RPMI7951 (cell line): ENCODE data around the gene POMT2. TPM values are rescaled to one million over a fixed set of nuclear protein-coding genes. Genes with fewer than 3 reads are reported as not detected.
A peak's percentile ranks its signal among the peaks of the same experiment; 100 is the strongest.
"Not testable (repeated sequence)": the region's sequence is repeated elsewhere in the genome, so short reads cannot be mapped to it uniquely, and the experiment has no call there.

ENCODE experiments used
- DNase-seq: peaks from one replicate; pipeline ENCODE4 v3.0.0-alpha.2; 2012; ENCODE audit warnings: low read depth
- total RNA-seq: library from RNA; depleted of rRNA; stranded (reverse); fragments of >200 nt; shearing (Covaris generic); gene quantifications from 2 replicates; pipeline ENCODE4 v1.2.3, GENCODE V29; 2014; rRNA removed

The POMT2 gene, protein sequence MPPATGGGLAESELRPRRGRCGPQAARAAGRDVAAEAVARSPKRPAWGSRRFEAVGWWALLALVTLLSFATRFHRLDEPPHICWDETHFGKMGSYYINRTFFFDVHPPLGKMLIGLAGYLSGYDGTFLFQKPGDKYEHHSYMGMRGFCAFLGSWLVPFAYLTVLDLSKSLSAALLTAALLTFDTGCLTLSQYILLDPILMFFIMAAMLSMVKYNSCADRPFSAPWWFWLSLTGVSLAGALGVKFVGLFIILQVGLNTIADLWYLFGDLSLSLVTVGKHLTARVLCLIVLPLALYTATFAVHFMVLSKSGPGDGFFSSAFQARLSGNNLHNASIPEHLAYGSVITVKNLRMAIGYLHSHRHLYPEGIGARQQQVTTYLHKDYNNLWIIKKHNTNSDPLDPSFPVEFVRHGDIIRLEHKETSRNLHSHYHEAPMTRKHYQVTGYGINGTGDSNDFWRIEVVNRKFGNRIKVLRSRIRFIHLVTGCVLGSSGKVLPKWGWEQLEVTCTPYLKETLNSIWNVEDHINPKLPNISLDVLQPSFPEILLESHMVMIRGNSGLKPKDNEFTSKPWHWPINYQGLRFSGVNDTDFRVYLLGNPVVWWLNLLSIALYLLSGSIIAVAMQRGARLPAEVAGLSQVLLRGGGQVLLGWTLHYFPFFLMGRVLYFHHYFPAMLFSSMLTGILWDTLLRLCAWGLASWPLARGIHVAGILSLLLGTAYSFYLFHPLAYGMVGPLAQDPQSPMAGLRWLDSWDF
- 9.4 and 10.1 TPM in 2 replicates for total RNA-seq

DNA sequence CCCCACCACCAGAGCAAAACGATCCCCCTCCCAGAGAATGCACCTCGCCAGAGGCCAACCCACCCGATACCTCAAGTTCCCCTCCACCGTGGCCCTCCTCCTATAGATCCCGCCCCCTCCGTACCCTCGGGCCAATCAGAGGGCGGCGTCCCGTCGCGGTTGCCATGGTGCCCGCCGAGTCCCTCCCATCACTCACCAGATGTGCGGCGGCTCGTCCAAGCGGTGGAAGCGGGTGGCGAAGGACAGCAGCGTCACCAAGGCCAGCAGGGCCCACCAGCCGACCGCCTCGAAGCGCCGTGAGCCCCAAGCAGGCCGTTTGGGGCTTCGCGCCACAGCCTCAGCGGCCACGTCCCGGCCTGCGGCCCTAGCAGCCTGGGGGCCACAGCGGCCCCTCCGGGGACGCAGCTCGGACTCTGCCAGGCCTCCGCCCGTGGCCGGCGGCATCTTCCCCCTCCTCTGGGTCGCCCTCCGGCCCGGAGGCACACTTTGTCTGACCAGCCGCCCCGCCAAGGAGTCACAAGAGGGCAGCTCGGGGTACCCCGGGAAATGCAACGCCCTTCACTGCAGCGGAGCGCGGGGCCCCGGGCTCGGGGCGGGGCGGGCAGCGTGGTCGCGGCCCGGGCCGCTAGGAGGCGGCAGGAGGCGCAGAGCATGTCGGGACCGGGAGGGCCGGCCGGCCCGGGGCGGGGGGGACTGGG lies at the start of gene POMT2:
Gene POMT2 (minus strand): TSS at position 646 of the 698 bp plus-strand sequence. CDS start 202 bp downstream, at position 444.
- peak; percentile 88 for DNase-seq

DNA sequence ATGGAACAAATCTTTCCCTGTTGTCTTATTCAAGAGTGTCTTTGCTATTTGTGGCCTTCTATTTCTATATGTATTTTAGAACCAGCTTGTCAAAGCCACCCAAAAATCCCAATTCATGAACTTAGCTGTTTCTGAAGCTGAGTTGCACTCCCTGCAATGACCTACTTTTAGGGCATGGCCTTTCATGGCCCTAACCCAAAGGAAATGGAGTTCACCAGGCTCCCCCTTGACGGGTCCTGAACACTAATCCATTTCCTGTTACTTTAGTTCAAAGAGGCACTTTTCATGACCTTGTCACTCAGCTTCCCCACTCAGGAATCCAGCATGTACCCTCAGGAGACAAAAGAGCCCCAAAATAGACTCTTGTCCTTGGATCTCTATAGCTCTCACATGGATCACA lies 48.6 kb upstream of the POMT2 start:
- no peak for DNase-seq

DNA sequence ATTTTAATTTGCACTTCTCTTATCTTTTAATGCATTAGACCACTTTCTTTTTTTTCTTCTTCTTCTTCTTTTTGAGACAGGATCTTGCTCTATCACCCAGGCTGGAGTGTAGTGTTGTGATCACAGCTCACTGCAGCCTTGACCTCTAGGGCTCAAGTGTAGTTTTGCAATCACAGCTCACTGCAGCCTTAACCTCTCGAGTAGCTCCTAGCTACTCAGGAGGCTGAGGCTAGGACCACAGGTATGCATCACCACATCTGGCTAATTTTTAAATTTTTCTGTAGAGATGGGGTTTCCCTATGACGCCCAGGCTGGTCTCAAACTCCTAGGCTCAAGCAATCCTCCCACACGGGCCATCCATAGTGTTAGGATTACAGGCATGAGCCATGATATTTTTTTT lies 43.5 kb upstream of the POMT2 start:
- no peak for DNase-seq

DNA sequence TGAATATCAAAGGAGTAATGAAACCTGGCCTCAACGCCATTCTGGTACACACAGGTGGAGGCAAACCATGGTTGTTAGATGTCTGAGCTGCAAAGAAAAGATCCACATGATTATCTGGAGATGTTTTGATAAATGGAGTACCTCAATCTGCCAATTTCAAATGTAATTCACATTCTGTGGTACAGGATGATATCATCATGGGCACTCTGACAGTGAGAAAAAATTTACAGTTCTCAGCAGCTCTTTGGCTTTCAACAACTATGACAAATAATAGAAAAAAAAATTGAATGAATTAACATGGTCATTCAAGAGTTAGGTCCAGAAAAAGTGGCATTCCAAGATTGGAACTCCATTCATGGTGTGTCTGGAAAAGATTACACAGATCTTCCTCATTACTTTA lies 38.9 kb upstream of the POMT2 start:
- DNase-seq, result no peak

DNA sequence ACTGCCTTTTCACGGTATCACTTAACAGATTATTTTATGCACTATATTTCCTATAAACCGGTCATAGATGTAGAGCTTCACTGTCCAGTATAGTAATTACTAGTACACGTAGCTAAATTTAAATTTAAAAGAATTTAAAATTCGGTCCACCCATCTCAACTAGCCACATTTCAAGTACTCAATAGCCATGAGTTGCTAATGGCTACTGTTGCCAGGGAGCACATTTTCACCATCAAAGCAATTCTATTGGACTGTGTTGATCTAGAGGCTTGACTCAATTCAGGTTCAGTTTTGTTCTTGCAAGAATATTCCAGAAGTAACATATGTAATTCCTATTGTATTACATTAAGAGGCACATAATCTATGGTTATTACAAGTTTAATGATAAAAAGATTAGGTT lies 36.2 kb upstream of the POMT2 start:
- DNase-seq, result no peak

DNA sequence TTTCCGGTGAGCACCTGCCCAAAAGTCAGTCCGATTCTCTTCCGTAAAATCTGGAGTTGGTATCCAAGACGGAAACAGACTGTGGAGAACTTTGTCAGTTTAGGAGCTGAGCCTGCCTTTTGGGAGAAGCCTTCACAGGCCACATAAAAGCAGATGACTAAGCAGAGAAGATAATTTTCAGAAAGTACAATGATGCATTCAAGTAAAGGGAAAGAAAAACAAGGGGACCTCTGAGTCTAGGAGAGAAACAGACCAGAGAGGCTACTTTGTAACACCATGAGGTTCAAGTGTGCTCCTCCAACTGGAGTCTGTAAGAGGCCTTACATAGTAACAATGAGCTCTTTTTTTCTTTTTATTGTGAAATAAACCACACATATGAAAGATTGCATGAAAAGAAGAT lies 35.1 kb upstream of the POMT2 start:
- peak; percentile 21 for DNase-seq

DNA sequence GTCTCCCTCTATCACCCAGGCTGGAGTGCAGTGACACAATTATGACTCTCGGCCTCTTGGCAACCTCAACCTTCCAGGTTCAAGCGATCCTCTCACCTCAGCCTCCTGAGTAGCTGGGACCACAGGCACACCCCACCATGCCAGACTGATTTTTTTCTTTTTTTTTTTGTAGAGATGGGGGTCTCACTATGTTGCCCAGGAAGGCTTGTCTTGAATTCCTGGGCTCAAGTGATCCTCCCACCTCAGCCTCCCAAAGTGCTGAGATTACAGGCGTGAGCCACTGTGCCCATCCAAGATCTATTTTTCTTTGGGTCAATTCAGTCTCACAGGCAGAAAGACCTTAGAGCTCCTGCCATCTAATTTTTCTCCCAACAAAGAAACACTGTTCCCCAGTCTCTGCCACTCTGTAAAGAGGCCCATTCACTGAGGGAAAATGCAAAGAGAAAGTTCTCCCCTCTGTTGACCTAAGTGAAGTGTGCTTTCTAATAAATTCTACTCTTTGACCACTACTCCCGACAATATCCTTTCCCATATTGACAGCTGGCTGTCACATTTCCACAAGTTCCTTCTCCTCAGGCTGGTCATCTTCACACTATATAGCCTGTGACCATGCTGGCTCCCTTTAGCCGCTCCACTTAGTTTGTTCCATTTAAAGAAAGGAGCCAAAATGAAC lies 32.9 kb upstream of the POMT2 start:
- peak; percentile 5 for DNase-seq

DNA sequence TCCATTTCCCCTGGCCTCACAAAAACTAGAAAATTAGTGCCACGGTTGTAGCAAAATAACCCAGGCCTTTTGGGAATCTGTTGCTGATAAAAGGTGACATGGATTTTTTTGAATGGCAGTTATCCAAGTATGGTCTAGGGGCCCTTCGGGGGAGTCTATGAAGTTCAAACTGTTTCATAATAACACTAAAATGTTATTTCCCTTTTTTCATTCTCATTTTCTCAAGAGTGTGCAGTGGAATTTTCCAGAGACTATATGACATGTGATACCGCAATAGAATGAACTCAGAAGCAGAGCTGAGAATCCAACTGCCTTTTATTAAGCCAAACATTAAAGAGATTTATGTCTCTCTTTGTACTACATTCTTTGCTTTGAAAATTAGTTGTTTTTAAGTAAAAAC lies 27.1 kb upstream of the POMT2 start:
- DNase-seq, result no peak

DNA sequence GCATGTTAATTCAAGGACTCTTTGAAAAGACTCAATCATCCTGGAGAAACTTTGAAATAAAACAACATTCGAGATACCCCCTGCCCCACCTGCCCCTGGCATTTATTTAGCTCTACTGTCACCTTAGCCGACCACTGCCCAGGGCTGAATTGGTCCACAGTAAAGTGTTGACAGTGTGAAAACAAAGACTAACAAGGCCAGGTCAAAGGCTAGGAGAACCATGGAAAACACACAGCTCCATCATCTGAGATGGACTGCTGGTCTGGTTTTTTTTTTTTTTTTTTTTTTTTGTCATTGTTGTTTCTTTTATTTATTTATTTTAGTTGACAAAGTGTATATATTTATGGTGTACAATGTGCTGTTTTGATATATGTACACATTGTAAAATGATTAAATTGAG lies 25.8 kb upstream of the POMT2 start:
- DNase-seq, result no peak

DNA sequence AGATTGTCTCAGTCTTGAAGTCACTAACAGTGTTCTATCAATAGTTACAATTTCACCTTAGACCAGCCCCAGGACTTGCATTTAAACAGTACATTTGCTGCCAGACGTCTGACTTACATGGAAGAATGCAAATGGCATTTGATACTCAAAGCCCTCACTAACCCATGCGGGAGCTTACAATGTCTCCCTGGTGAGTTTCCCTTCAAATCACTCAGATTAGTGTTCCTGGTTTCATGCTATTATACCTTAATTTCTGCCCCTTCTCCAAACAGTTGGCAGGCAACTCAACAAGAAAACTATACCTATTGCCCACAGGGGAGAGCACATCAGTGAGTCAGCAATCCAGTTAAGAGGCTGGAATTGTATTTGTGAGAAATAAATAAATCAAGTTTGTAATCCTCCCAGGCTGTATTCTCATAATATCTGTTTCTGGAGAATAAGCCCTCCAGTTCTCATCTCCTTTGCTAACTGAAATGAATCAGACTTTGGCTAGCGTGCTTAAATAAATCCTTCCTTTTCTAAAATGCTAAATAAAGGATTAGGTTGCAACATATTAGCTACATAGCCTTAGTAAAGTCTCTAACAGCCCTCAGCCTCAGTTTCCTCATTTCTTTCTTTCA lies 23.8 kb upstream of the POMT2 start:
- DNase-seq, result no peak

DNA sequence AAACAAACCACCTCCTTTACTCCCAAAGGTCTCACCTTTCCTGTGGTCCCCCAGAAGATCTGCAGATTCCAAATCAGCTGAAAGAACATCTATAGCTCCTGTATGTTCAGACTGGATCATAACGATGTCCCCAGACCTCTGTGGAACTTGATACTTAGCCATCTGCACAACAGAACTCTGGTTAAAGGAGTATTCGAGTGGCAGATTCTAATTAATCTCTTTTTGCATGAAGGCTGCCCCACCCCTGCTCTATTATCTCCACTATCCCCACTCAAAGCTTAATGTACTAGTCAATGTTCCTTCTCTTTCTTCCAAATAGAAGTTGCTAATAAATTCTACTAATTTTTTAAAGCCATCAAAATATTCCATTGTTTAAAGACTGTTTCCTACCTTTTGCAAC lies 23.0 kb upstream of the POMT2 start:
- DNase-seq, result no peak

DNA sequence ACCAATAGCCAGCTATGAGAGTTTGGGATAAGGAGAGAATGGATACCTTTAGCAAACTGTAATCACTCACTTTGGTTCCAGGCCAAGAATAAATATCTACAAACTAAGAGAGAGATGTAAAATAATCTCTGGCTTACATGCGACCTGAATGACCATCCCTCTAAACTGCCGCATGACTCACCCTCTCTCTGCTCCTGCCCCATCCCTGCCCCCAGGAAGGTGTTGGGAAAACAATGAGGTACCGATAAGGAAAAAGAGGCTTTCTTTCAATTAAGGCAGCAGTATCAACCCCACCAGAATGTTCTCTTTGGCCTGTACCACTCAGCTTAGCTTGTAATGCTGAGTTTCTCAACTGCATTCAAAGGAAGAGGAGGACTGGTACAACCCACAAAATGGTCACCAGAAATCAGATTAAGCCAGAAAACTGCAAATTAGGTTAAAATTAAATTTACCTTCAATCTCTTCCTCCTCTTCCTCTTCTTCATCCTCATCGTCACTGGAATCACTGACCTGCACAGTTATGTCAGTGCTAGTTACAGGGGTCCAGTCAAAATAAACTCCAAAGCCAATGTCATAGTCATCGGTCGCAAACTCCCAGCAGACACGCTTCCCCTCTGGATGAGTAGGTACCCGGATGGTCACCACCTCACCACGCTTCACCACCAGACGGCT lies 22.2 kb upstream of the POMT2 start:
- DNase-seq, result no peak

DNA sequence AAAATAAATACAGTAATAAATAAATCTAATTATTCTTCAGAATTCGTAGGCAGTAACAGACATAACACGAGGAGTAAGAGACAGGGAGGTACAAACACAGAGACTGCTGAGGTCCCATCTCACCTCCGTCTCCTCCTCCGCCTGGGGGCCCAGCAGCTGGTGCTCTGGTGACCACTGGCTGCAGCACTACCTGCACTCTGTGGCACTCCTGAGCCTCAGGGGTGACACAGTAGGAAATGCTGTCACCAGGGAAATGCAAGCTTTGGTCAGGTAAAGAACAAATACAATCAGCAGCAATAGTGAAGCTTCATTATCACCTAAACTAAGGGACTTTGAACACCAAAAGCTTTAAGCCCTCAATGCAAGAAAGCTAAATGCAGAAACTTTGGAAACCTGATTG lies 19.7 kb upstream of the POMT2 start:
- DNase-seq, result no peak

DNA sequence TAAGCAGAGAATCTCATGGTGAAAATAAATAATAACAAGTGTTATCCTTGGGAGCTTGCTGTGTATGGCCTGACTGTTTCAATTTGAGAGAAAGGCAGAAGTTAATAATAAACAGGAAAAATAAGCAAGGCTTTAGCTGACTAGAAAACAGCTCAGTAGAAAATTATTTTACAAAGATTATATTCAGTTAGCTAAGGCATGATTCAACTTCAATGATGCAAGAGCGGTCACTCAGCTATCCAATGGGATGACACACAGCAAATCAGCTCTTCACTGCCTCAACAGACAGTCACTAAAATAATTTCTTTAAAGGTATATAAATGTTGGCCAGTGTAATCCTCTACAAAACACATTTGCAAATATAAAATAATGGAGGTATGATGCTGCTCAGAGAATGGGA lies 18.7 kb upstream of the POMT2 start:
- DNase-seq, result no peak

DNA sequence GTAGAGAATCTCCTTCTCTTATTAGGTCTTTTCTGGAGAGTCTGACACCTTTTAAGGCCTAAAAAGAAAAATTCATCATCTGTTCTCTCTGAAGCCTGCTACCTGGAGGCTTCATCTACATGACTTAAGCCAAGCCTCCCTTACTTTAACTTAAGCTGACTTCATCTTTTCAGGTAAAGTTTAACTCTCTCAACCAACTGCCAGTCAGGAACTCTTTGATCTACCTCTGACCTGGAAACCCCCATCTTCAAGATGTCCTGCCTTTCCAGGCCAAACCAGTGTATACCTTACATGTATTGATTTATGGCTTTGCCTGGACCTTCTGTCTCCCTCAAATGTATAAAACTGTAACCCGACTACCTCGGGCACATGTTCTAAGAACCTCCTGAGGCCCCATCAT lies 17.6 kb upstream of the POMT2 start:
- DNase-seq, result no peak

DNA sequence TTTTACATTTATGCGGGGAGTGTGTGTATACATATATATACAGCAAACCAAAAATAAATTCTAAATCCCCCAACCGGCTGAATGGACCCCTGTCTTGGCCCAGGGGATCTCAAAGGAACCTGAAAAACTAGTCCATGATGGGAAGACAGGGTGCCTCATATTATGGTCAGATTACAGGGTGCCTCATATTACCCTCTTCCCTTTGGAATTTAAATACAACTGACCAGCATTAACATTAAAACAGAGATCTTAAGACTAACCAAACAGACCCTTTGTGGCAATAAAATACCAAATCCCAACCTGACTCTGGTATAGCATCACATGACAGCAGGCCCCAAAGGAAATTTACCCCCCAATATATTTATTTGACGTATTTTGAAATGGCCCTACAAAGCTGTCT lies 17.2 kb upstream of the POMT2 start:
- DNase-seq, result no peak

DNA sequence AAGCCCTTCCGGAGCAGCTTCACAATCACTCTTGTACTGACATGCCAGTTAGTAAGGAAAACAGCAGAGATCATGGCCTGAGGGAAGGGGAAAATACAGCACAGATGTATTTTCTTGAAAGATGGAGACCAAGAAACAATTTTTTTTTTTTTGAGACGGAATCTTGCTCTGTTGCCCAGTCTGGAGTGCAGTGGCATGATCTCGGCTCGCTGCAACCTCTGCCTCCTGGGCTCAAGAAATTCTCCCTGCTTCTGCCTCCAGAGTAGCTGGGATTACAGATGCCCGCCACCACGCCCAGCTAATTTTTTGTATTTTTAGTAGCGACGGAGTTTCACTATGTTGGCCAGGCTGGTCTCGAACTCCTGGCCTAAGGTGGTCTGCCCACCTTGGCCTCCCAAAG lies 16.6 kb upstream of the POMT2 start:
- DNase-seq, result not testable (repeated sequence)

DNA sequence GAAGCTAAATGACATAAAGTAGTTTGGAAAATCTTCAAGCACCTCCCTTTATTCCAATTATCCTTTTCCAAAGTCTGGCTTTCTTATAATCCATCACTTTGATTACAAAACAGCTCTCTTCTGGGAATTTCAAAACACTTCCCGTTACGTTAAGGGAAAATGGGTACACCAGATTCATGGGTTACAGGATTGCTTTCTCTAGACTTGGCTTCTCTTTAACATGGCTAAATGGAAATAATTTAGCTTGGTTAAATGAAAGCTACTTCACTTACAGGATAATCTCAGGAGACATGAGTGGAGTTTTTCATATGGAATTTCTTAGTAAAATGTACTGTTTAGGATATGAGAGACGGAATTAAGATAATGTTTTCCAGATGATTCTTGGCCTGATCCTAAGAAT lies 14.9 kb upstream of the POMT2 start:
- DNase-seq, result no peak

DNA sequence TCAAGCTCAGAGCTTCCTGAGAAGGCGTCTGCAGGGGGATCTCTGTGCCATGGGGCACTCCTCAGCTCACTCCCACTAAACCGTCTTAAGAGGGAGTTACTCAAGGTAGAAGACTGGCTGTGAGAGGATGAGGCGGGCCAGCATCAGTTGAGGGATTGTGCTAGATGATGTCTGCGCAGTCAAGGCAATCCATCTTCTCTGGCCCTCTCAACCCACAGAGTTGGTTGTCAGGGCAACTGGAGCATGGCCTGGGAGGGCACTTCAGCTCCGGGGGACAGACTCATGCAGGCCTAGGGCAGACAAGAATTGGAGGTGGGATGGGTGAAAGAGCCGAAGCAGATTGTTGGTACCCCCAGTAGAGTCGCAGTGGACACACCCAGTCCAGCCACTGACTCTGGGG lies 9.2 kb upstream of the POMT2 start:
- no peak for DNase-seq

DNA sequence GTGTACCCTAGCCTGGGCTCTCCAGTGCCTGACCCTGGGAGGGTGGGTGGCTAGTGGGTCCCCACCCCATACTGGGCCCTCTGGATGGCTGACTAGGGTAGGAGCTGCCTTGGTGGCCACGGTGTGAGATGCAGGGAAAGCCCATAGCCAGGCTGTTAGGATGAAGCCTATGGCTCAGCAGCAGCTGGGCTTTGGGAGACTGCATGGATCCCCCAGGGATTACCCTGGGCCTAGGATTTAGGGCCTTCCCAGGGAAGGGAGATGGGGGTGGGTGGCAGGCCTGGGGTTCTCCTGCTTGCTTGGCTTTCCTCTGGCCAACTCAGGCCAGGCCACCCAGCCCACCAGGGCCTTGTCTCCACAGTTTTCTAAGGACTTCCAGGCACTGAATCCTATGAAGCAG lies 6.4 kb upstream of the POMT2 start:
- no peak for DNase-seq

DNA sequence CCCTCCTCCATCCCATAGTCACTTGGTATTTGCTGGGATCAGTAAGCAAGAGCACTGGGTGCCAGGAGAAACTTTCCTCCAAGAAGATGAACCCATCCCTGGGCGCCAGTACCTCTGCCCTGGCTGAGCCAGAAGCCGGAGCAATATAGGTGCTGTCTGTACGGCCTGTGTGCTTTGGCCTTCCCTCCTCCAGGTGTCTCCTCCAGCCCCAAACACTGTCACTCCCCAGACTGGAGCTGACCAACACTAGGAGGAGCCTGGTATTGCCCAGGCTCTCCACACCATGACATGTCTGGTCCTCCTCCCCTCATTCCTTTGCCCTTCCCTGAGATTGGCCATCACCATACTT lies 5.0 kb upstream of the POMT2 start:
- DNase-seq, result no peak
